Measurements from ENCODE around the gene GPR87. TPM values are rescaled to one million over a fixed set of nuclear protein-coding genes. Genes with fewer than 3 reads are reported as not detected.

Gene GPR87
- total RNA-seq, 1 experiment from 2014 or later: 51.8 TPM

GRCh38 chr3:151306168-151306810 lies 10.3 kb downstream of the GPR87 start:
- H3K27ac Mint-ChIP-seq (ENCODE audit: low read depth, unreplicated experiment): peak overlapping the region; percentile 79
- H3K27me3 Mint-ChIP-seq (ENCODE audit: insufficient read depth, unreplicated experiment): no peaks in the 10 kb centered on the region
- peak overlapping the region; percentile 60 for H3K4me3 Mint-ChIP-seq (ENCODE audit: unreplicated experiment)
- ChIA-PET POLR2A (interaction anchor here (0.5 to 8.0 kb wide), 18 partner anchors 10 to 572 kb away, joined by 3 to 341 read pairs (median 3); partner anchors contain the start of genes GPR87, P2RY13 and SIAH2), CTCF (interaction anchor here (1.1 to 5.6 kb wide), 9 partner anchors 8 to 532 kb away, joined by 3 to 65 read pairs (median 10); partner anchors contain the start of gene GPR87)
- intact Hi-C loops (cut with micrococcal nuclease): no loop called here
- no peaks in the 10 kb centered on the region for H3K9me3 Mint-ChIP-seq (ENCODE audit: unreplicated experiment)
- BruUV-seq (replicated peaks): no TSS peak
- H3K4me1 Mint-ChIP-seq (ENCODE audit: insufficient read depth, unreplicated experiment): peaks cover 90% of the 10 kb centered on the region
- H3K36me3 Mint-ChIP-seq (ENCODE audit: insufficient read depth, unreplicated experiment): peaks cover 55% of the 10 kb centered on the region
- no peak for DNase-seq (ENCODE audit: unreplicated experiment)
- no peak for TF ChIP-seq CTCF (IDR thresholded peaks at IDR 0.05; ENCODE audit: unreplicated experiment)

GRCh38 chr3:151305775-151306151 lies 10.9 kb downstream of the GPR87 start:
- H3K27ac Mint-ChIP-seq (ENCODE audit: low read depth, unreplicated experiment): peak overlapping the region; percentile 79
- ChIA-PET POLR2A (interaction anchor here (0.5 to 8.0 kb wide), 18 partner anchors 10 to 966 kb away, joined by 3 to 341 read pairs (median 3); partner anchors contain the start of genes GPR87, P2RY13 and SIAH2), CTCF (interaction anchor here (0.7 to 5.6 kb wide), 12 partner anchors 8 to 533 kb away, joined by 3 to 65 read pairs (median 7); partner anchors contain the start of gene GPR87)
- H3K9me3 Mint-ChIP-seq (ENCODE audit: unreplicated experiment): no peaks in the 10 kb centered on the region
- peaks cover 55% of the 10 kb centered on the region for H3K36me3 Mint-ChIP-seq (ENCODE audit: insufficient read depth, unreplicated experiment)
- H3K4me3 Mint-ChIP-seq (ENCODE audit: unreplicated experiment): peak overlapping the region; percentile 60
- peaks cover 91% of the 10 kb centered on the region for H3K4me1 Mint-ChIP-seq (ENCODE audit: insufficient read depth, unreplicated experiment)
- no peak for TF ChIP-seq CTCF (IDR thresholded peaks at IDR 0.05; ENCODE audit: unreplicated experiment)
- TSS peak; percentile 73 for BruUV-seq (replicated peaks)
- no peaks in the 10 kb centered on the region for H3K27me3 Mint-ChIP-seq (ENCODE audit: insufficient read depth, unreplicated experiment)
- no peak for DNase-seq (ENCODE audit: unreplicated experiment)
- intact Hi-C loops (cut with micrococcal nuclease): loop anchor here (1.0 kb wide), 1 partner anchor 11 kb away; the partner anchor contains the start of gene GPR87

- Mint-ChIP-seq H3K4me1 (ENCODE audit: insufficient read depth, unreplicated experiment) (peaks cover 89% of the 10 kb centered on the region), H3K9me3 (ENCODE audit: unreplicated experiment) (no peaks in the 10 kb centered on the region), H3K27me3 (ENCODE audit: insufficient read depth, unreplicated experiment) (no peaks in the 10 kb centered on the region), H3K36me3 (ENCODE audit: insufficient read depth, unreplicated experiment) (peaks cover 49% of the 10 kb centered on the region), H3K27ac (ENCODE audit: low read depth, unreplicated experiment) (peak overlapping the region; percentile 79), H3K4me3 (ENCODE audit: unreplicated experiment) (peak overlapping the region; percentile 60)
- no peak for TF ChIP-seq CTCF (IDR thresholded peaks at IDR 0.05; ENCODE audit: unreplicated experiment)
- no TSS peak for BruUV-seq (replicated peaks)
- peak; percentile 98 for DNase-seq (ENCODE audit: unreplicated experiment)
- ChIA-PET POLR2A (interaction anchor here (0.5 to 8.0 kb wide), 21 partner anchors 10 to 965 kb away, joined by 3 to 341 read pairs (median 5); partner anchors contain the start of genes GPR87, P2RY13, SELENOT and SIAH2), CTCF (interaction anchor here (0.6 to 5.6 kb wide), 14 partner anchors 9 to 533 kb away, joined by 3 to 65 read pairs (median 4); partner anchors contain the start of gene GPR87)
- intact Hi-C loops (cut with micrococcal nuclease): loop anchor here (1.0 kb wide), 1 partner anchor 11 kb away; the partner anchor contains the start of gene GPR87
These were observed 11.4 kb downstream of the GPR87 start for GRCh38 chr3:151305060-151305774.

- CTCF ChIA-PET: interaction anchor here (0.7 to 5.6 kb wide), 8 partner anchors 10 to 535 kb away, joined by 3 to 65 read pairs (median 10); no protein-coding TSS in a partner anchor
- Mint-ChIP-seq H3K9me3 (ENCODE audit: unreplicated experiment) (no peaks in the 10 kb centered on the region), H3K4me1 (ENCODE audit: insufficient read depth, unreplicated experiment) (peaks cover 74% of the 10 kb centered on the region), H3K27ac (ENCODE audit: low read depth, unreplicated experiment) (no peak overlapping the region), H3K4me3 (ENCODE audit: unreplicated experiment) (peak overlapping the region; percentile 4), H3K36me3 (ENCODE audit: insufficient read depth, unreplicated experiment) (peaks cover 49% of the 10 kb centered on the region), H3K27me3 (ENCODE audit: insufficient read depth, unreplicated experiment) (no peaks in the 10 kb centered on the region)
- no peak for TF ChIP-seq CTCF (IDR thresholded peaks at IDR 0.05; ENCODE audit: unreplicated experiment)
- DNase-seq (ENCODE audit: unreplicated experiment): no peak
- POLR2A ChIA-PET: interaction anchor here (0.6 to 8.0 kb wide), 10 partner anchors 9 to 1458 kb away, joined by 3 to 341 read pairs (median 8); partner anchors contain the start of genes GPR87, P2RY13 and SELENOT
- no TSS peak for BruUV-seq (replicated peaks)
- intact Hi-C loops (cut with micrococcal nuclease): no loop called here
These were observed 12.9 kb downstream of the GPR87 start for GRCh38 chr3:151303751-151304150.
